Uterus (tissue), 2 donors: ENCODE data around the gene SHQ1.

Experiments
- CTCF ChIP-seq, 4 experiments: fragments of 200-600 bp in 2 of 4; fragments of 450-650 bp in 2 of 4; sonication (generic) in 2 of 4; IDR thresholded peaks; one replicate each; pipeline ENCODE4 v1.5.1; 2016 to 2019; ENCODE audit warnings: antibody characterized with exemption in 4 of 4, mild to moderate bottlenecking in 2 of 4, moderate library complexity in 1 of 4
- POLR2A ChIP-seq, 2 donors: fragments of 450-650 bp; IDR thresholded peaks; one replicate each; pipeline ENCODE4 v1.6.1; 2016; ENCODE audit warnings: antibody characterized with exemption in 2 of 2, mild to moderate bottlenecking in 1 of 2, moderate library complexity in 1 of 2

- TF ChIP-seq CTCF (IDR thresholded peaks at IDR 0.05) (no peak), POLR2A (IDR thresholded peaks at IDR 0.05) (no peak)
Measured at GRCh38 chr3:72889310-72890165, 41.3 kb upstream of the SHQ1 start.
